HepG2 (cell line): ENCODE data around the gene CNP. TPM values are rescaled to one million over a fixed set of nuclear protein-coding genes. Genes with fewer than 3 reads are reported as not detected.

ENCODE experiments used
- ATAC-seq: fragments of 200-7000 bp; cut with Tn5 transposase; 3 replicates; pipeline ENCODE4 v1.9.1; 2020; ENCODE audit warnings: mild to moderate bottlenecking, moderate library complexity
- BruUV-seq: library from RNA; stranded (reverse); fragments of 400-500 nt; replicated peaks from 2 replicates; lab custom pipeline; 2021; lab: Mats Ljungman, UMichigan
- CTCF ChIA-PET: fragments of 300-600 bp; formaldehyde crosslinking; extraction: SDS; loops from one replicate; lab custom pipeline; 2021; ENCODE audit warnings: low total read pairs, inconsistent platforms, low intra/inter-chr PET ratio; lab: Yijun Ruan, JAX
- POLR2A ChIA-PET: fragments of 350-600 bp; sonication (Branson Sonifier 250); formaldehyde crosslinking; loops from one replicate; lab custom pipeline; 2020; ENCODE audit warnings: antibody characterized with exemption, inconsistent platforms; lab: Yijun Ruan, JAX
- DNase-seq: peaks from one replicate; pipeline ENCODE4 v3.0.0-alpha.2; 2015; ENCODE audit warnings: low spot score
- FAIRE-seq: peaks from 3 replicates; lab custom pipeline; 2011; peaks lifted over from hg19 to GRCh38; lab: Jason Lieb, UNC
- H2AFZ ChIP-seq: one replicate; pipeline ENCODE4 v1.6.1; 2011; ENCODE audit warnings: low read length, inconsistent platforms
- H3K27ac ChIP-seq: fragments of 300-600 bp; 3 replicates; pipeline ENCODE4 v1.8.0; 2011; ENCODE audit warnings: mixed run types, mild to moderate bottlenecking, mixed read lengths, low read length, inconsistent platforms; ENCODE audit not compliant: insufficient read depth; ENCODE audit errors: extremely low read length
- H3K27me3 ChIP-seq, 2 experiments: fragments of 200-600 bp in 1 of 2; 2 replicates in 1 of 2; 3 replicates in 1 of 2; pipeline versions ENCODE4 v1.6.0 to v1.8.0; 2011; ENCODE audit warnings: low read length in 2 of 2, mild to moderate bottlenecking in 2 of 2, moderate library complexity in 2 of 2, inconsistent platforms in 1 of 2; ENCODE audit not compliant: insufficient read depth in 2 of 2, control insufficient read depth in 1 of 2
- H3K36me3 ChIP-seq, 2 experiments: fragments of 200-600 bp in 1 of 2; replicated peaks in 1 of 2; 2 replicates in 1 of 2; 3 replicates in 1 of 2; pipeline versions ENCODE4 v1.5.1 to v1.8.0; 2011; ENCODE audit warnings: low read length in 2 of 2, inconsistent platforms in 1 of 2; ENCODE audit not compliant: insufficient read depth in 2 of 2, control insufficient read depth in 1 of 2
- H3K4me1 ChIP-seq: 2 replicates; pipeline ENCODE4 v1.5.1; 2012; ENCODE audit warnings: low read length, inconsistent platforms; ENCODE audit not compliant: insufficient read depth
- H3K4me2 ChIP-seq: 2 replicates; pipeline ENCODE4 v1.6.0; 2011; ENCODE audit warnings: low read depth, low read length, inconsistent platforms
- H3K4me3 ChIP-seq, 3 experiments: fragments of 200-600 bp in 1 of 3; sonication (generic), shearing (Covaris generic) in 1 of 3; replicated peaks in 1 of 3; 2 replicates each; pipeline ENCODE4 v1.5.1; 2011 to 2016; ENCODE audit warnings: low read length in 3 of 3, inconsistent platforms in 2 of 3, low read depth in 2 of 3, mild to moderate bottlenecking in 2 of 3, control low read depth in 1 of 3, mixed read lengths in 1 of 3; ENCODE audit not compliant: insufficient read depth in 1 of 3
- H3K79me2 ChIP-seq: one replicate; pipeline ENCODE4 v1.6.1; 2011; ENCODE audit warnings: low read length, inconsistent platforms; ENCODE audit not compliant: insufficient read depth
- H3K9ac ChIP-seq: 2 replicates; pipeline ENCODE4 v1.6.0; 2011; ENCODE audit warnings: mild to moderate bottlenecking, low read depth, low read length, inconsistent platforms; ENCODE audit not compliant: insufficient read depth
- H3K9me3 ChIP-seq: 2 replicates; pipeline ENCODE4 v1.5.1; 2012; ENCODE audit warnings: mild to moderate bottlenecking, low read length
- H4K20me1 ChIP-seq: 2 replicates; pipeline ENCODE4 v1.6.0; 2011; ENCODE audit warnings: inconsistent platforms, mild to moderate bottlenecking, low read length, moderate library complexity; ENCODE audit not compliant: insufficient read depth
- EHMT2 ChIP-seq: fragments of 200-600 bp; sonication (generic); IDR thresholded peaks from 2 replicates; pipeline ENCODE4 v1.7.0; 2017; ENCODE audit warnings: antibody characterized with exemption, low read depth, low read length, borderline replicate concordance
- ETV5 ChIP-seq: IDR thresholded peaks from 2 replicates; pipeline ENCODE4 v1.6.1; 2018; ENCODE audit warnings: missing biosample characterization, missing genetic modification reagents, inconsistent platforms, borderline replicate concordance
- HMG20B ChIP-seq: conservative IDR thresholded peaks from 2 replicates; pipeline ENCODE4 v1.6.1; 2016; ENCODE audit warnings: missing genetic modification reagents, missing compliant biosample characterization
- HMGA1 ChIP-seq: sonication (generic); formaldehyde crosslinking; conservative IDR thresholded peaks from 2 replicates; pipeline ENCODE4 v1.4.0; 2020; ENCODE audit warnings: missing genetic modification reagents
- IRF2 ChIP-seq: IDR thresholded peaks from 2 replicates; pipeline ENCODE4 v1.6.1; 2018; ENCODE audit warnings: missing genetic modification reagents, missing compliant biosample characterization
- LCORL ChIP-seq, 2 experiments: fragments of 450-650 bp in 1 of 2; sonication (generic) in 1 of 2; formaldehyde crosslinking in 1 of 2; IDR thresholded peaks; 2 replicates each; pipeline versions ENCODE4 v1.5.0 to v1.6.1; 2017 to 2020; ENCODE audit warnings: antibody characterized with exemption in 1 of 2, missing genetic modification reagents in 1 of 2
- MED1 ChIP-seq: sonication (generic); formaldehyde crosslinking; IDR thresholded peaks from 2 replicates; pipeline ENCODE4 v1.4.0; 2020; ENCODE audit warnings: missing genetic modification reagents
- MTA3 ChIP-seq: sonication (generic); formaldehyde crosslinking; IDR thresholded peaks from 2 replicates; pipeline ENCODE4 v1.4.0; 2020; ENCODE audit warnings: missing genetic modification reagents
- NFIC ChIP-seq: IDR thresholded peaks from 2 replicates; pipeline ENCODE4 v1.6.1; 2012; ENCODE audit warnings: mild to moderate bottlenecking, low read length, inconsistent platforms
- ZNF10 ChIP-seq: sonication (generic); formaldehyde crosslinking; IDR thresholded peaks from 2 replicates; pipeline ENCODE4 v1.4.0; 2020; ENCODE audit warnings: mild to moderate bottlenecking, low read depth, missing genetic modification reagents, borderline replicate concordance
- ZNF136 ChIP-seq: sonication (generic); formaldehyde crosslinking; IDR thresholded peaks from 2 replicates; pipeline ENCODE4 v1.8.1; 2022; ENCODE audit warnings: low read depth, mild to moderate bottlenecking, moderate library complexity, missing genetic modification reagents
- ZNF263 ChIP-seq: sonication (generic); formaldehyde crosslinking; IDR thresholded peaks from 2 replicates; pipeline ENCODE4 v1.4.0; 2020; ENCODE audit warnings: missing genetic modification reagents
- ZNF343 ChIP-seq: sonication (generic); formaldehyde crosslinking; IDR thresholded peaks from 2 replicates; pipeline ENCODE4 v1.4.0; 2020; ENCODE audit warnings: mild to moderate bottlenecking, missing genetic modification reagents
- ZNF407 ChIP-seq: sonication (generic); formaldehyde crosslinking; IDR thresholded peaks from one replicate; pipeline ENCODE4 v1.5.1; 2020; ENCODE audit warnings: mild to moderate bottlenecking, missing genetic modification reagents; ENCODE audit errors: not compliant biosample characterization
- ZNF598 ChIP-seq: sonication (generic); formaldehyde crosslinking; IDR thresholded peaks from 2 replicates; pipeline ENCODE4 v1.5.1; 2020; ENCODE audit warnings: mild to moderate bottlenecking, missing genetic modification reagents, borderline replicate concordance
- ZNF772 ChIP-seq: sonication (generic); formaldehyde crosslinking; IDR thresholded peaks from 2 replicates; pipeline ENCODE4 v1.5.0; 2020; ENCODE audit warnings: mild to moderate bottlenecking, missing genetic modification reagents
- WGBS: methylation state at CpG from one replicate; pipeline ENCODE4 v1.1.6; 2017; ENCODE audit warnings: low lambda C conversion rate; 5-methylcytosine and 5-hydroxymethylcytosine counted together
- in situ Hi-C: cut with HindIII; loops from 2 replicates; pipeline ENCODE4 v1.10.0; 2017; ENCODE audit warnings: low pct_unique_long_range_greater_than_20kb; ENCODE audit not compliant: extremely low pct_ligation_motif_present
- intact Hi-C: fragments of 100-400 bp; cut with micrococcal nuclease; formaldehyde crosslinking; loops from one replicate; pipeline ENCODE4 v1.10.0; 2022; ENCODE audit not compliant: unreplicated experiment
- polyA plus RNA-seq, 8 experiments: library from polyadenylated mRNA; depleted of rRNA in 3 of 8; stranded (reverse) in 7 of 8; unstranded in 1 of 8; fragments of >200 nt; fragmentation: Illumina TruSeq in 4 of 8; extraction: Trizol in 4 of 8; gene quantifications; 2 replicates each; pipeline versions ENCODE4 v1.2.1 to v1.2.3, GENCODE V29; 2011 to 2016; ENCODE audit warnings: low read depth in 4 of 8, missing spikeins in 1 of 8, mixed read lengths in 1 of 8; ENCODE audit not compliant: insufficient read depth in 1 of 8
- total RNA-seq, 5 experiments: library from RNA; depleted of rRNA; stranded (reverse); fragments of >200 nt; fragmentation: Illumina TruSeq; extraction: Trizol; gene quantifications; 2 replicates each; pipeline ENCODE4 v1.2.3, GENCODE V29; 2016; ENCODE audit warnings: low read depth in 1 of 5

The CNP gene
- total and polyA plus RNA-seq, 2 of the 13 experiments (the other 11 are each of a cell fraction or from before 2014, with no cell fraction given), result 97.2 to 161 TPM

GRCh38 chr17:41930009-41930832 is 36.4 kb upstream of the CNP start, which contains the start of gene ODAD4:
Gene ODAD4 (plus strand): TSS chr17:41930617. CDS start chr17:41930724, 107 bp downstream.
- Histone ChIP-seq H3K4me3 (peak within 1 kb of the TSS; percentile 51 to 76 (median 70)), H2AFZ (peak within 1 kb of the TSS; percentile 81), H3K27ac (peak within 1 kb of the TSS; percentile 62), H3K36me3 (no peaks in the 10 kb centered on the region), H3K27me3 (no peaks in the 10 kb centered on the region), H3K4me2 (peak within 1 kb of the TSS; percentile 96), H3K9me3 (no peaks in the 10 kb centered on the region), H3K9ac (peak within 1 kb of the TSS; percentile 73), H4K20me1 (no peaks in the 10 kb centered on the region), H3K4me1 (peaks cover 42% of the 10 kb centered on the region), H3K79me2 (peaks cover 3% of the 10 kb centered on the region)
- intact Hi-C loops, result loop anchor here (1.0 kb wide), 1 partner anchor 29 kb away; no protein-coding TSS in a partner anchor
- ChIA-PET POLR2A (interaction anchor here (0.6 to 3.2 kb wide), 30 partner anchors 8 to 241 kb away, joined by 3 to 72 read pairs (median 5); partner anchors contain the start of genes ACLY, CNP, DHX58 and DNAJC7), CTCF (interaction anchor here (1.4 kb wide), 1 partner anchor 29 kb away, joined by 11 read pairs; no protein-coding TSS in a partner anchor)
- DNase-seq (peak; percentile 95), ATAC-seq (peak; percentile 99), FAIRE-seq (peak; percentile 91)
- 3% methylated on average over 39 of the region's 43 CpGs for WGBS
- BruUV-seq, result TSS peak; percentile 99
- in situ Hi-C loops, result no loop called here
- peak; percentile 88 for TF ChIP-seq MED1
- peak; percentile 95 for TF ChIP-seq ZNF136 (CRISPR knock-in tag)
- no peak; the same call in 1 of the 2 replicates for TF ChIP-seq NFIC
- TF ChIP-seq LCORL (IDR thresholded peaks at IDR 0.05), result no peak
- peak; percentile 94 for TF ChIP-seq LCORL (CRISPR knock-in tag; IDR thresholded peaks at IDR 0.05)
- no peak for TF ChIP-seq MTA3 (CRISPR knock-in tag)
- TF ChIP-seq ZNF10, result no peak
- TF ChIP-seq ZNF407 (CRISPR knock-in tag), result peak; percentile 90
- TF ChIP-seq HMGA1, result no peak
- peak; percentile 98 for TF ChIP-seq ZNF598 (CRISPR knock-in tag)
- TF ChIP-seq IRF2 (CRISPR knock-in tag), result peak; percentile 91
- TF ChIP-seq ZNF772, result peak; percentile 93
- TF ChIP-seq ETV5, result peak; percentile 89; the same call in 1 of the 2 replicates
- peak; percentile 88 for TF ChIP-seq ZNF263 (CRISPR knock-in tag)
- TF ChIP-seq EHMT2, result no peak
- TF ChIP-seq HMG20B, result peak; percentile 67; the same call in 1 of the 2 replicates
- TF ChIP-seq ZNF343, result peak; percentile 92
